ENCODE results near the gene FAM186B. TPM values are rescaled to one million over a fixed set of nuclear protein-coding genes. Genes with fewer than 3 reads are reported as not detected.

Gene FAM186B
- total RNA-seq, 1 experiment from 2014 or later, result 1.3 TPM

GRCh38 chr12:49648712-49649003 lies 43.2 kb upstream of the FAM186B start:
- CTCF ChIA-PET, result interaction anchor here (0.6 kb wide), 1 partner anchor 159 kb away, joined by 3 read pairs; no protein-coding TSS in a partner anchor
- no peak overlapping the region for H3K27ac ChIP-seq
- H3F3A ChIP-seq (ENCODE audit: insufficient read depth, low read depth), result no peaks in the 10 kb centered on the region
- no peaks in the 10 kb centered on the region for H3K4me1 ChIP-seq (replicated peaks; ENCODE audit: insufficient read depth)
- H3K27me3 ChIP-seq (ENCODE audit: insufficient read depth, low read depth), result no peaks in the 10 kb centered on the region
- no peak for DNase-seq
- intact Hi-C loops (cut with micrococcal nuclease; ENCODE audit: unreplicated experiment), result loop anchor here (10.0 kb wide), 1 partner anchor 406 kb away; the partner anchor contains the start of gene ASIC1
- H3K9me2 ChIP-seq (ENCODE audit: insufficient read depth), result no peaks in the 10 kb centered on the region
- no TSS peak for BruUV-seq (replicated peaks)
- POLR2A ChIA-PET (ENCODE audit: unreplicated experiment), result no interaction called here
- no peak overlapping the region for H2AFZ ChIP-seq
- no peak overlapping the region for H3K4me3 ChIP-seq
- H3K4me2 ChIP-seq, result no peak overlapping the region
- H3K36me3 ChIP-seq (ENCODE audit: low read depth), result no peaks in the 10 kb centered on the region
- TF ChIP-seq EZH2 (IDR thresholded peaks at IDR 0.05; ENCODE audit: low read depth) (no peak), CTCF (conservative IDR thresholded peaks at IDR 0.05) (no peak)
- H3K9me3 ChIP-seq (ENCODE audit: insufficient read depth, low read depth), result no peaks in the 10 kb centered on the region
- no peaks in the 10 kb centered on the region for H3K79me2 ChIP-seq (ENCODE audit: low read depth)
- no peaks in the 10 kb centered on the region for H4K20me1 ChIP-seq (ENCODE audit: insufficient read depth)

- Histone ChIP-seq H3K79me2 (ENCODE audit: low read depth) (no peaks in the 10 kb centered on the region), H3K9me3 (ENCODE audit: insufficient read depth, low read depth) (no peaks in the 10 kb centered on the region), H2AFZ (no peak overlapping the region), H3K27ac (no peak overlapping the region), H3K4me3 (no peak overlapping the region), H3F3A (ENCODE audit: insufficient read depth, low read depth) (peaks cover 5% of the 10 kb centered on the region; the same call in 1 of the 2 replicates), H4K20me1 (ENCODE audit: insufficient read depth) (no peaks in the 10 kb centered on the region), H3K9me2 (ENCODE audit: insufficient read depth) (no peaks in the 10 kb centered on the region), H3K36me3 (ENCODE audit: low read depth) (no peaks in the 10 kb centered on the region), H3K4me2 (no peak overlapping the region), H3K4me1 (replicated peaks; ENCODE audit: insufficient read depth) (peaks cover 1% of the 10 kb centered on the region; the same call in 1 of the 2 replicates), H3K27me3 (ENCODE audit: insufficient read depth, low read depth) (no peaks in the 10 kb centered on the region)
- POLR2A ChIA-PET (ENCODE audit: unreplicated experiment), result no interaction called here
- DNase-seq, result no peak
- no peak for TF ChIP-seq EZH2 (IDR thresholded peaks at IDR 0.05; ENCODE audit: low read depth)
- TF ChIP-seq CTCF (conservative IDR thresholded peaks at IDR 0.05), result no peak
- CTCF ChIA-PET, result interaction anchor here (0.6 to 0.7 kb wide), 2 partner anchors 47 to 159 kb away, joined by 3 to 6 read pairs; no protein-coding TSS in a partner anchor
- intact Hi-C loops (cut with micrococcal nuclease; ENCODE audit: unreplicated experiment), result loop anchor here (10.0 kb wide), 1 partner anchor 407 kb away; the partner anchor contains the start of gene ASIC1
- BruUV-seq (replicated peaks), result no TSS peak
These were observed 42.6 kb upstream of the FAM186B start for GRCh38 chr12:49647827-49648711.

- Histone ChIP-seq H3K79me2 (ENCODE audit: low read depth) (no peaks in the 10 kb centered on the region), H3F3A (ENCODE audit: insufficient read depth, low read depth) (peaks cover 14% of the 10 kb centered on the region; the same call in 1 of the 2 replicates), H2AFZ (no peak overlapping the region), H4K20me1 (ENCODE audit: insufficient read depth) (no peaks in the 10 kb centered on the region), H3K9me2 (ENCODE audit: insufficient read depth) (no peaks in the 10 kb centered on the region), H3K27me3 (ENCODE audit: insufficient read depth, low read depth) (no peaks in the 10 kb centered on the region), H3K27ac (no peak overlapping the region), H3K4me3 (no peak overlapping the region), H3K36me3 (ENCODE audit: low read depth) (no peaks in the 10 kb centered on the region), H3K4me2 (no peak overlapping the region), H3K4me1 (replicated peaks; ENCODE audit: insufficient read depth) (peaks cover 11% of the 10 kb centered on the region), H3K9me3 (ENCODE audit: insufficient read depth, low read depth) (no peaks in the 10 kb centered on the region)
- TF ChIP-seq EZH2 (IDR thresholded peaks at IDR 0.05; ENCODE audit: low read depth) (no peak), CTCF (conservative IDR thresholded peaks at IDR 0.05) (no peak)
- CTCF ChIA-PET, result no interaction called here
- intact Hi-C loops (cut with micrococcal nuclease; ENCODE audit: unreplicated experiment), result loop anchor here (10.0 kb wide), 1 partner anchor 408 kb away; the partner anchor contains the start of gene ASIC1
- POLR2A ChIA-PET (ENCODE audit: unreplicated experiment), result no interaction called here
- no peak for DNase-seq
- BruUV-seq (replicated peaks), result no TSS peak
These were observed 41.6 kb upstream of the FAM186B start for GRCh38 chr12:49646871-49647654.

Measured in PC-9 (cell line).